Muscle of leg (tissue), 11 donors: ENCODE measurements around the gene SPEM2. TPM values are rescaled to one million over a fixed set of nuclear protein-coding genes. Genes with fewer than 3 reads are reported as not detected.

ENCODE experiments used
- DNase-seq: peaks from one replicate; pipeline ENCODE4 v3.0.0; 2013
- H3K27ac ChIP-seq: one replicate; pipeline ENCODE4 v1.5.1; 2013; ENCODE audit warnings: mild to moderate bottlenecking, low read length, control low read depth
- H3K27me3 ChIP-seq: one replicate; pipeline ENCODE4 v1.6.1; 2013; ENCODE audit warnings: low read length; ENCODE audit not compliant: control insufficient read depth, insufficient read depth
- H3K36me3 ChIP-seq: one replicate; pipeline ENCODE4 v1.6.1; 2013; ENCODE audit warnings: low read length; ENCODE audit not compliant: control insufficient read depth, insufficient read depth
- H3K4me1 ChIP-seq: one replicate; pipeline ENCODE4 v1.6.1; 2013; ENCODE audit warnings: low read length; ENCODE audit not compliant: control insufficient read depth, insufficient read depth
- H3K4me3 ChIP-seq: one replicate; pipeline ENCODE4 v1.5.1; 2013; ENCODE audit warnings: low read length, control low read depth
- H3K9me3 ChIP-seq: replicated peaks from 2 replicates; pipeline ENCODE4 v1.6.1; 2013; ENCODE audit warnings: low read depth, low read length; ENCODE audit not compliant: control insufficient read depth
- WGBS: methylation state at CpG from one replicate; pipeline ENCODE4 v1.1.5; 2013; ENCODE audit warnings: missing lambda C conversion rate; ENCODE audit not compliant: insufficient coverage; 5-methylcytosine and 5-hydroxymethylcytosine counted together
- polyA plus RNA-seq, 8 donors: library from polyadenylated mRNA; unstranded; fragments of 120-200 nt; gene quantifications; one replicate each; pipeline versions ENCODE4 v1.2.1 to v1.2.3, GENCODE V29; 2013; ENCODE audit warnings: inconsistent platforms in 1 of 8, low replicate concordance in 1 of 8; ENCODE audit not compliant: insufficient read length in 8 of 8, insufficient read depth in 1 of 8
- total RNA-seq: library from RNA; stranded (reverse); fragments of 120-200 nt; gene quantifications from one replicate; pipeline ENCODE4 v1.2.4, GENCODE V29; 2013

The SPEM2 gene
- total and polyA plus RNA-seq, 9 donors, result not detected

- no peak for DNase-seq
- no peaks in the 10 kb centered on the region for H3K9me3 ChIP-seq
- no peak overlapping the region for H3K27ac ChIP-seq
- H3K27me3 ChIP-seq, result no peaks in the 10 kb centered on the region
- no peaks in the 10 kb centered on the region for H3K4me1 ChIP-seq
- H3K4me3 ChIP-seq, result no peak overlapping the region
- H3K36me3 ChIP-seq, result peaks cover 4% of the 10 kb centered on the region
- 84% methylated on average over 14 of the region's 16 CpGs for WGBS
Observed at GRCh38 chr17:7421186-7421585, 4.2 kb upstream of the SPEM2 start.

- Histone ChIP-seq H3K4me1 (no peaks in the 10 kb centered on the region), H3K9me3 (no peaks in the 10 kb centered on the region), H3K4me3 (no peak overlapping the region), H3K27ac (no peak overlapping the region), H3K36me3 (no peaks in the 10 kb centered on the region), H3K27me3 (no peaks in the 10 kb centered on the region)
- 20% methylated on average over 1 of the region's 4 CpGs for WGBS
- no peak for DNase-seq
Observed at GRCh38 chr17:7423679-7424078, 1.7 kb upstream of the SPEM2 start.

- H3K27ac ChIP-seq, result no peak overlapping the region
- H3K4me3 ChIP-seq, result no peak overlapping the region
- no peaks in the 10 kb centered on the region for H3K9me3 ChIP-seq
- WGBS, result 95% methylated on average over 3 of the region's 8 CpGs
- no peak for DNase-seq
- no peaks in the 10 kb centered on the region for H3K4me1 ChIP-seq
- H3K36me3 ChIP-seq, result no peaks in the 10 kb centered on the region
- H3K27me3 ChIP-seq, result no peaks in the 10 kb centered on the region
Observed at GRCh38 chr17:7425756-7426155, 340 bp downstream of the SPEM2 start.

- Histone ChIP-seq H3K4me3 (no peak overlapping the region), H3K36me3 (no peaks in the 10 kb centered on the region), H3K27me3 (no peaks in the 10 kb centered on the region), H3K4me1 (no peaks in the 10 kb centered on the region), H3K9me3 (no peaks in the 10 kb centered on the region), H3K27ac (no peak overlapping the region)
- no peak for DNase-seq
- 90% methylated on average over 24 of the region's 33 CpGs for WGBS
Observed at GRCh38 chr17:7426203-7426863, 917 bp downstream of the SPEM2 start.

- no peaks in the 10 kb centered on the region for H3K27me3 ChIP-seq
- H3K9me3 ChIP-seq, result no peaks in the 10 kb centered on the region
- no peak for DNase-seq
- H3K36me3 ChIP-seq, result no peaks in the 10 kb centered on the region
- WGBS, result 88% methylated on average over 27 of the region's 29 CpGs
- no peaks in the 10 kb centered on the region for H3K4me1 ChIP-seq
- H3K27ac ChIP-seq, result no peak overlapping the region
- H3K4me3 ChIP-seq, result no peak overlapping the region
Observed at GRCh38 chr17:7426896-7427489, 1.6 kb downstream of the SPEM2 start.

- 89% methylated on average over 1 of the region's 7 CpGs for WGBS
- H3K27me3 ChIP-seq, result no peaks in the 10 kb centered on the region
- no peak for DNase-seq
- no peaks in the 10 kb centered on the region for H3K4me1 ChIP-seq
- no peaks in the 10 kb centered on the region for H3K36me3 ChIP-seq
- no peaks in the 10 kb centered on the region for H3K9me3 ChIP-seq
- no peak overlapping the region for H3K4me3 ChIP-seq
- no peak overlapping the region for H3K27ac ChIP-seq
Observed at GRCh38 chr17:7427549-7427948, 2.1 kb downstream of the SPEM2 start.

- no peaks in the 10 kb centered on the region for H3K9me3 ChIP-seq
- H3K4me1 ChIP-seq, result no peaks in the 10 kb centered on the region
- 75% methylated on average over 5 of the region's 5 CpGs for WGBS
- no peak within 1 kb of the TSS for H3K27ac ChIP-seq
- no peak within 1 kb of the TSS for H3K4me3 ChIP-seq
- DNase-seq, result no peak
- H3K36me3 ChIP-seq, result no peaks in the 10 kb centered on the region
- no peaks in the 10 kb centered on the region for H3K27me3 ChIP-seq
Observed at GRCh38 chr17:7428557-7428956, 3.1 kb downstream of the SPEM2 start, which contains the start of gene SPEM3. Gene SPEM3, plus strand, starts transcription at chr17:7428857. Its CDS starts 46 bp downstream, at chr17:7428903.

- no peak overlapping the region for H3K27ac ChIP-seq
- no peak overlapping the region for H3K4me3 ChIP-seq
- H3K27me3 ChIP-seq, result no peaks in the 10 kb centered on the region
- no peaks in the 10 kb centered on the region for H3K36me3 ChIP-seq
- no peak for DNase-seq
- H3K4me1 ChIP-seq, result no peaks in the 10 kb centered on the region
- 89% methylated on average over 10 of the region's 10 CpGs for WGBS
- no peaks in the 10 kb centered on the region for H3K9me3 ChIP-seq
Observed at GRCh38 chr17:7429722-7430121, 4.3 kb downstream of the SPEM2 start.

- Histone ChIP-seq H3K36me3 (no peaks in the 10 kb centered on the region), H3K27me3 (peaks cover 14% of the 10 kb centered on the region), H3K27ac (no peak overlapping the region), H3K4me3 (no peak overlapping the region), H3K4me1 (peaks cover 11% of the 10 kb centered on the region), H3K9me3 (no peaks in the 10 kb centered on the region)
- WGBS, result 100% methylated on average over 1 of the region's 1 CpG
- DNase-seq, result no peak
Observed at GRCh38 chr17:7431231-7431630, 5.8 kb downstream of the SPEM2 start.

GRCh38 chr17:7432296-7432695 is 6.9 kb downstream of the SPEM2 start:
- Histone ChIP-seq H3K4me1 (peaks cover 20% of the 10 kb centered on the region), H3K27me3 (peaks cover 24% of the 10 kb centered on the region), H3K27ac (no peak overlapping the region), H3K4me3 (no peak overlapping the region), H3K9me3 (no peaks in the 10 kb centered on the region), H3K36me3 (no peaks in the 10 kb centered on the region)
- WGBS, result 85% methylated on average over 10 of the region's 11 CpGs
- no peak for DNase-seq
